Trophoblast cell (in vitro differentiated cells and primary cell): Measurements from ENCODE around the gene APAF1.
"Not testable (repeated sequence)": the region's sequence is repeated elsewhere in the genome, so short reads cannot be mapped to it uniquely, and the experiment has no call there.

Experiments used
- DNase-seq, 2 donors: peaks; one replicate each; pipeline ENCODE4 v3.0.0-alpha.2; 2016
- H2AFZ ChIP-seq: 2 replicates; pipeline ENCODE4 v1.6.1; 2013; ENCODE audit warnings: low read length, moderate library complexity, mild to moderate bottlenecking; ENCODE audit not compliant: insufficient read depth, poor library complexity
- H2AK5ac ChIP-seq: 2 replicates; pipeline ENCODE4 v1.6.1; 2013; ENCODE audit warnings: mild to moderate bottlenecking, low read length
- H2BK120ac ChIP-seq: 2 replicates; pipeline ENCODE4 v1.6.1; 2013; ENCODE audit warnings: low read length, mild to moderate bottlenecking, moderate library complexity; ENCODE audit not compliant: insufficient read depth, poor library complexity
- H2BK12ac ChIP-seq: 2 replicates; pipeline ENCODE4 v1.6.1; 2013; ENCODE audit warnings: mild to moderate bottlenecking, low read length, moderate library complexity
- H2BK5ac ChIP-seq: 2 replicates; pipeline ENCODE4 v1.6.1; 2013; ENCODE audit warnings: low read length, low read depth, moderate library complexity, mild to moderate bottlenecking; ENCODE audit not compliant: poor library complexity
- H3K14ac ChIP-seq: 2 replicates; pipeline ENCODE4 v1.6.1; 2013; ENCODE audit warnings: mild to moderate bottlenecking, low read length
- H3K18ac ChIP-seq: 2 replicates; pipeline ENCODE4 v1.6.1; 2013; ENCODE audit warnings: mild to moderate bottlenecking, low read length
- H3K23ac ChIP-seq: 2 replicates; pipeline ENCODE4 v1.6.1; 2013; ENCODE audit warnings: low read length
- H3K27ac ChIP-seq: 2 replicates; pipeline ENCODE4 v1.5.1; 2013; ENCODE audit warnings: low read depth, mild to moderate bottlenecking, inconsistent platforms, low read length, moderate library complexity
- H3K27me3 ChIP-seq: 2 replicates; pipeline ENCODE4 v1.6.1; 2013; ENCODE audit warnings: inconsistent platforms, mild to moderate bottlenecking, low read length, moderate library complexity; ENCODE audit not compliant: insufficient read depth
- H3K36me3 ChIP-seq, 2 experiments: 1 replicate in 1 of 2; 2 replicates in 1 of 2; pipeline ENCODE4 v1.6.1; 2013; ENCODE audit warnings: low read length in 2 of 2, mild to moderate bottlenecking in 2 of 2, moderate library complexity in 1 of 2; ENCODE audit not compliant: insufficient read depth in 2 of 2, control insufficient read depth in 1 of 2
- H3K4ac ChIP-seq: 2 replicates; pipeline ENCODE4 v1.6.1; 2013; ENCODE audit warnings: low read depth, mild to moderate bottlenecking, low read length, moderate library complexity
- H3K4me1 ChIP-seq, 2 experiments: 1 replicate in 1 of 2; 2 replicates in 1 of 2; pipeline ENCODE4 v1.6.1; 2013; ENCODE audit warnings: low read length in 2 of 2, mild to moderate bottlenecking in 2 of 2, moderate library complexity in 1 of 2; ENCODE audit not compliant: insufficient read depth in 2 of 2, control insufficient read depth in 1 of 2
- H3K4me2 ChIP-seq: 2 replicates; pipeline ENCODE4 v1.6.1; 2013; ENCODE audit warnings: inconsistent platforms, mild to moderate bottlenecking, low read length, moderate library complexity
- H3K4me3 ChIP-seq: 2 replicates; pipeline ENCODE4 v1.5.1; 2013; ENCODE audit warnings: mild to moderate bottlenecking, low read depth, low read length, inconsistent platforms
- H3K79me1 ChIP-seq: one replicate; pipeline ENCODE4 v1.6.1; 2013; ENCODE audit warnings: low read length
- H3K79me2 ChIP-seq: 2 replicates; pipeline ENCODE4 v1.6.1; 2013; ENCODE audit warnings: low read length, mild to moderate bottlenecking; ENCODE audit not compliant: control insufficient read depth, insufficient read depth, poor library complexity
- H3K9ac ChIP-seq: 2 replicates; pipeline ENCODE4 v1.6.1; 2013; ENCODE audit warnings: mild to moderate bottlenecking, low read length
- H3K9me3 ChIP-seq: 2 replicates; pipeline ENCODE4 v1.6.1; 2013; ENCODE audit warnings: low read depth, mild to moderate bottlenecking, control low read depth, inconsistent platforms, low read length; ENCODE audit not compliant: insufficient read depth
- H4K12ac ChIP-seq: 2 replicates; pipeline ENCODE4 v1.6.1; 2013; ENCODE audit warnings: low read depth, mild to moderate bottlenecking, low read length, moderate library complexity
- H4K8ac ChIP-seq: 2 replicates; pipeline ENCODE4 v1.6.1; 2013; ENCODE audit warnings: low read depth, mild to moderate bottlenecking, low read length, moderate library complexity
- H4K91ac ChIP-seq: one replicate; pipeline ENCODE4 v1.6.1; 2013; ENCODE audit warnings: low read depth, mild to moderate bottlenecking, low read length, moderate library complexity
- WGBS: extraction: QIAGEN DNeasy Blood & Tissue Kit; methylation state at CpG from one replicate; pipeline ENCODE4 v1.1.7; 2013; ENCODE audit warnings: missing lambda C conversion rate; ENCODE audit not compliant: insufficient read length, insufficient coverage; ENCODE audit errors: extremely low coverage; 5-methylcytosine and 5-hydroxymethylcytosine counted together

Gene APAF1

DNA sequence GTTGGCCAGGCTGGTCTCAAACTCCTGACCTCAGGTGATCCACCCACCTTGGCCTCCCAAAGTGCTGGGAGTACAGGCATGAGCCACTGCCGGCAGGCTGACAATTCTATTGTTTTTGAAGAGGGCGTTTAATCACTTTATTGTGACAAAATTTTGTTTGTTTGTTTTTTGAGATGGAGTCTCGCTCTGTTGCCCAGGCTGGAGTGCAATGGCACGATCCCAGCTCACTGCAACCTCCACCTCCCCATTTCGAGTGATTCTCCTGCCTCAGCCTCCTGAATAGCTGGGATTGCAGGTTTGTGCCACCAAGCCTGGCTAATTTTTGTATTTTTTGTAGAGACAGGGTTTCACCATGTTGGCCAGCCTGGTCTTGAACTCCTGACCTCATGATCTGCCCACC lies 2.3 kb upstream of the APAF1 start:
- H3K9ac ChIP-seq, H3K23ac ChIP-seq, H4K91ac ChIP-seq, H3K4ac ChIP-seq, H3K4me1 ChIP-seq, H4K12ac ChIP-seq, H3K14ac ChIP-seq, H3K4me3 ChIP-seq, H3K4me2 ChIP-seq, H3K9me3 ChIP-seq, H2BK120ac ChIP-seq, DNase-seq, H4K8ac ChIP-seq, H3K36me3 ChIP-seq, H2AK5ac ChIP-seq, H2BK5ac ChIP-seq, H3K18ac ChIP-seq, H3K27me3 ChIP-seq, H2BK12ac ChIP-seq, H2AFZ ChIP-seq, H3K27ac ChIP-seq: not testable (repeated sequence)
- peaks cover 12% of the 10 kb centered on the region for H3K79me1 ChIP-seq
- no CpG with 5 or more reads among the region's 5 CpGs for WGBS
- H3K79me2 ChIP-seq: peaks cover 13% of the 10 kb centered on the region

- Histone ChIP-seq H2AK5ac (peak overlapping the region; percentile 71), H2BK12ac (no peak overlapping the region), H2AFZ (peak overlapping the region; percentile 99), H3K9me3 (no peaks in the 10 kb centered on the region), H3K9ac (peak overlapping the region; percentile 74), H3K36me3 (peaks cover 0 to 1% of the 10 kb centered on the region in 2 experiments), H3K4me1 (no peaks in the 10 kb centered on the region), H3K27me3 (no peaks in the 10 kb centered on the region), H3K23ac (no peak overlapping the region), H3K4me3 (peak overlapping the region; percentile 75), H4K12ac (peak overlapping the region; percentile 74), H2BK5ac (peak overlapping the region; percentile 87), H3K79me2 (peaks cover 13% of the 10 kb centered on the region), H3K14ac (peak overlapping the region; percentile 93), H3K4me2 (peak overlapping the region; percentile 69), H4K8ac (peak overlapping the region; percentile 86), H2BK120ac (peak overlapping the region; percentile 87), H4K91ac (peak overlapping the region; percentile 94), H3K18ac (peak overlapping the region; percentile 95), H3K4ac (peak overlapping the region; percentile 70), H3K79me1 (peaks cover 12% of the 10 kb centered on the region), H3K27ac (peak overlapping the region; percentile 93)
- WGBS: no CpG with 5 or more reads among the region's 20 CpGs
- DNase-seq: no peak
Observed at GRCh38 chr12:98644433-98644711, 718 bp upstream of the APAF1 start.

GRCh38 chr12:98645572-98646067 lies 530 bp downstream of the APAF1 start:
- Histone ChIP-seq H2AFZ (peak overlapping the region; percentile 86), H3K9ac (peak overlapping the region; percentile 89), H3K4me3 (peak overlapping the region; percentile 94), H3K27ac (peak overlapping the region; percentile 73), H2BK120ac (peak overlapping the region; percentile 52), H3K4me1 (no peaks in the 10 kb centered on the region), H3K18ac (peak overlapping the region; percentile 81), H4K91ac (peak overlapping the region; percentile 59), H3K14ac (peak overlapping the region; percentile 80), H3K27me3 (no peaks in the 10 kb centered on the region), H2AK5ac (peak overlapping the region; percentile 22), H3K36me3 (peaks cover 0 to 8% of the 10 kb centered on the region in 2 experiments), H4K8ac (peak overlapping the region; percentile 72), H3K4ac (peak overlapping the region; percentile 77), H3K9me3 (no peaks in the 10 kb centered on the region), H2BK12ac (no peak overlapping the region), H3K4me2 (peak overlapping the region; percentile 78), H2BK5ac (peak overlapping the region; percentile 26), H3K23ac (no peak overlapping the region), H4K12ac (peak overlapping the region; percentile 64), H3K79me1 (peaks cover 12% of the 10 kb centered on the region), H3K79me2 (peaks cover 13% of the 10 kb centered on the region)
- WGBS: no CpG with 5 or more reads among the region's 24 CpGs
- peak; percentile 8 to 44 for DNase-seq

DNA sequence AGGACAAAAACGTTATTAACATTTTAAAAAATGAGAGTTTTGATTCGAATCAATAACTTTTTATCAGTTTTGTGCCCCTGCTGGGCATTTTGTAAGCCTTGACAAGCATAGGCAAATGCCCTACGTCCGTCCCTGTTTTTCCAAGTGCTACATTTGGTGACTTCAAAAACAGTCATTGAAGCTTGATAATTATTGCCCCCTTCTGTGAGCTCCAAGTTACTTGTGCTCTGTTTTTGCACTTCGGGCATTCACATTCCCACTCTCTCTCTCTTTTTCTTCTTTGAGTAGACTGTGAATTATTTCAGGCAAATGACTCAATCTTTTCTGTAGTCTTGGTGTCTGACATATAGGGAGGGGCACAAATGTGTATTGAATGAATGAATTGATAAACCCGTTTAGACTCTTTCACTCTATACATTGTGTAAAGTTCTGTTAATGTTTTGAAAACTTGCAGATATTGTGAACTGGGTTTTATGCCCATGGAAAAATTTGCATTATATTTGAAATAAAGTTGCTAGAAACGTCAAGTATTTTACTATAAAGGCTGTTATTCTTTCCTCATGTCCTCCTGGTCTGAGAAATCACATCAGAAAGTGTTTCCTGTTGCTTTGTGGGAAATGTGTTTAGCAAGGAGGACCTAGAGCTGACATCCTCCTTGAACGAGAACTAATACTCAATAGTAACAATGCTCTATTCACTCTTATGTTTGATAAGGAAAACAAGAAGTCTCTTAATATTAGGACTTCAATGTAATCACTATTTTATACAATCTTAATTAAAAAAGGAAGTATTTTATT lies 1.4 kb downstream of the APAF1 start:
- H3K27ac ChIP-seq: no peak overlapping the region
- H4K8ac ChIP-seq: no peak overlapping the region
- no peak overlapping the region for H2BK12ac ChIP-seq
- H3K79me2 ChIP-seq: peaks cover 13% of the 10 kb centered on the region
- no peak overlapping the region for H2BK5ac ChIP-seq
- no peak overlapping the region for H4K91ac ChIP-seq
- WGBS: no CpG with 5 or more reads among the region's 8 CpGs
- no peaks in the 10 kb centered on the region for H3K9me3 ChIP-seq
- peak overlapping the region; percentile 83 for H3K4me2 ChIP-seq
- no peak overlapping the region for H3K4me3 ChIP-seq
- no peak overlapping the region for H2AFZ ChIP-seq
- no peak overlapping the region for H2BK120ac ChIP-seq
- H3K79me1 ChIP-seq: peaks cover 12% of the 10 kb centered on the region
- no peak overlapping the region for H4K12ac ChIP-seq
- no peak overlapping the region for H2AK5ac ChIP-seq
- no peak overlapping the region for H3K9ac ChIP-seq
- H3K4ac ChIP-seq: no peak overlapping the region
- no peaks in the 10 kb centered on the region for H3K27me3 ChIP-seq
- no peak overlapping the region for H3K18ac ChIP-seq
- peaks cover under 1 to 8% of the 10 kb centered on the region in 2 experiments for H3K36me3 ChIP-seq
- H3K23ac ChIP-seq: no peak overlapping the region
- DNase-seq: peak in 1 of 2 donors; percentile 16
- no peak overlapping the region for H3K14ac ChIP-seq
- no peaks in the 10 kb centered on the region for H3K4me1 ChIP-seq
